Neuronal stem cell (in vitro differentiated cells): ENCODE measurements around the gene ADPRHL1.

Source experiments
- DNase-seq: peaks from one replicate; pipeline ENCODE4 v3.0.0-alpha.2; 2013; ENCODE audit warnings: low spot score
- H2AFZ ChIP-seq: one replicate; pipeline ENCODE4 v1.6.1; 2013; ENCODE audit warnings: mild to moderate bottlenecking, low read length, inconsistent platforms
- H2AK5ac ChIP-seq: 2 replicates; pipeline ENCODE4 v1.6.1; 2013; ENCODE audit warnings: low read depth, mild to moderate bottlenecking, inconsistent platforms, low read length, moderate library complexity, mixed read lengths
- H2BK120ac ChIP-seq: 2 replicates; pipeline ENCODE4 v1.6.1; 2013; ENCODE audit warnings: low read depth, mild to moderate bottlenecking, inconsistent platforms, low read length, moderate library complexity, mixed read lengths
- H2BK12ac ChIP-seq: one replicate; pipeline ENCODE4 v1.6.1; 2013; ENCODE audit warnings: low read length, inconsistent platforms
- H2BK15ac ChIP-seq: 2 replicates; pipeline ENCODE4 v1.6.1; 2013; ENCODE audit warnings: mild to moderate bottlenecking, low read length, inconsistent platforms, mixed read lengths
- H2BK5ac ChIP-seq: one replicate; pipeline ENCODE4 v1.6.1; 2013; ENCODE audit warnings: inconsistent platforms, mild to moderate bottlenecking, low read length, moderate library complexity
- H3K14ac ChIP-seq: one replicate; pipeline ENCODE4 v1.6.1; 2013; ENCODE audit warnings: low read length, inconsistent platforms
- H3K18ac ChIP-seq: 2 replicates; pipeline ENCODE4 v1.6.1; 2013; ENCODE audit warnings: low read length, inconsistent platforms
- H3K23ac ChIP-seq: 2 replicates; pipeline ENCODE4 v1.6.1; 2013; ENCODE audit warnings: low read depth, mild to moderate bottlenecking, mixed read lengths, low read length, inconsistent platforms; ENCODE audit not compliant: poor library complexity
- H3K27ac ChIP-seq: replicated peaks from 3 replicates; pipeline ENCODE4 v1.5.1; 2013; ENCODE audit warnings: low read length, inconsistent platforms
- H3K27me3 ChIP-seq, 3 experiments: 2 replicates each; pipeline ENCODE4 v1.6.1; 2013; ENCODE audit warnings: low read length in 3 of 3, mild to moderate bottlenecking in 2 of 3, inconsistent platforms in 1 of 3, low read depth in 1 of 3, mixed read lengths in 1 of 3, moderate library complexity in 1 of 3; ENCODE audit not compliant: control insufficient read depth in 3 of 3, insufficient read depth in 3 of 3
- H3K36me3 ChIP-seq, 2 donors: replicated peaks in 1 of 2; 2 replicates each; pipeline ENCODE4 v1.6.1; 2013; ENCODE audit warnings: low read length in 2 of 2; ENCODE audit not compliant: control insufficient read depth in 2 of 2, insufficient read depth in 2 of 2
- H3K4ac ChIP-seq: 2 replicates; pipeline ENCODE4 v1.6.1; 2013; ENCODE audit warnings: inconsistent platforms, mild to moderate bottlenecking, low read length, moderate library complexity
- H3K4me1 ChIP-seq, 2 donors: 1 replicate in 1 of 2; 2 replicates in 1 of 2; pipeline ENCODE4 v1.6.1; 2013; ENCODE audit warnings: low read length in 2 of 2, low read depth in 1 of 2; ENCODE audit not compliant: control insufficient read depth in 2 of 2, insufficient read depth in 1 of 2
- H3K4me2 ChIP-seq: one replicate; pipeline ENCODE4 v1.6.1; 2013; ENCODE audit warnings: mild to moderate bottlenecking, low read length, inconsistent platforms; ENCODE audit not compliant: insufficient read depth, poor library complexity, severe bottlenecking
- H3K4me3 ChIP-seq, 2 donors: 2 replicates each; pipeline ENCODE4 v1.5.1; 2013; ENCODE audit warnings: low read length in 2 of 2, mild to moderate bottlenecking in 2 of 2, inconsistent platforms in 1 of 2, moderate library complexity in 1 of 2
- H3K79me1 ChIP-seq: one replicate; pipeline ENCODE4 v1.6.1; 2013; ENCODE audit warnings: low read depth, mild to moderate bottlenecking, inconsistent platforms, low read length, moderate library complexity
- H3K9ac ChIP-seq: one replicate; pipeline ENCODE4 v1.6.1; 2013; ENCODE audit warnings: mild to moderate bottlenecking, low read depth, low read length, inconsistent platforms; ENCODE audit not compliant: poor library complexity
- H3K9me3 ChIP-seq, 2 donors: replicated peaks in 1 of 2; 2 replicates each; pipeline versions ENCODE3 to v1.6.1; 2013; ENCODE audit warnings: low read length in 2 of 2, mild to moderate bottlenecking in 2 of 2, inconsistent platforms in 1 of 2, low read depth in 1 of 2, mixed read lengths in 1 of 2, moderate library complexity in 1 of 2; ENCODE audit not compliant: control insufficient read depth in 2 of 2, insufficient read depth in 1 of 2
- H4K8ac ChIP-seq: one replicate; pipeline ENCODE4 v1.6.1; 2013; ENCODE audit warnings: low read depth, mild to moderate bottlenecking, inconsistent platforms, low read length, moderate library complexity
- H4K91ac ChIP-seq: one replicate; pipeline ENCODE4 v1.6.1; 2013; ENCODE audit warnings: low read length, low read depth, mild to moderate bottlenecking, inconsistent platforms; ENCODE audit not compliant: poor library complexity
- WGBS, 2 donors: extraction: QIAGEN DNeasy Blood & Tissue Kit; methylation state at CpG; one replicate each; pipeline ENCODE4 v1.1.7; 2013; ENCODE audit warnings: missing lambda C conversion rate in 2 of 2, mixed read lengths in 1 of 2; ENCODE audit not compliant: insufficient read length in 2 of 2, insufficient replicate concordance in 1 of 2; ENCODE audit errors: extremely low coverage in 2 of 2; 5-methylcytosine and 5-hydroxymethylcytosine counted together

Gene ADPRHL1

DNA sequence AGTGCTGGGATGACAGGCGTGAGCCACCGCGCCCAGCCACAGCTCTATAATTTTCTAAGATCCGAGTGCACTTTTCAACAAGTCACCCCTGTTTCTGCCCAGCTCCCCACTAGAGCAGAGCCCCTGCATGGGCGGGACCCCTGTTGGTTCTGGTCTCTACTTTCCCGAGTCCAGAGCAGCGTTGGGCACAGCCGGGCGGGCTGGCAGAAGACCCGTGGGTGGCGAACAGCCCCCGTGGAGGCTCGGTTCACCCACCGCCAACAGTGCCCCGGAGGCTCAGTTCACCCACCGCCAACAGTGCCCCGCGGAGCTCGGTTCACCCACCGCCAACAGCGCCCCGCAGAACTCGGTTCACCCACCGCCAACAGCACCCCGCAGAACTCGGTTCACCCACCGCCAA, 40.8 kb downstream of the ADPRHL1 start:
- peaks cover 0 to 2% of the 10 kb centered on the region in 2 donors for H3K9me3 ChIP-seq
- no peak overlapping the region for H4K91ac ChIP-seq
- no peak overlapping the region for H3K14ac ChIP-seq
- no peak overlapping the region for H2BK5ac ChIP-seq
- H3K18ac ChIP-seq: no peak overlapping the region
- WGBS, 2 donors: no CpG with 5 or more reads among the region's 27 CpGs
- H3K4me3 ChIP-seq: no peak overlapping the region
- no peak overlapping the region for H3K23ac ChIP-seq
- no peak overlapping the region for H3K4ac ChIP-seq
- no peak overlapping the region for H2AFZ ChIP-seq
- peaks cover 4 to 6% of the 10 kb centered on the region in 2 donors for H3K4me1 ChIP-seq
- no peak overlapping the region for H4K8ac ChIP-seq
- H3K9ac ChIP-seq: no peak overlapping the region
- H3K4me2 ChIP-seq: no peak overlapping the region
- no peak overlapping the region for H2BK120ac ChIP-seq
- H3K79me1 ChIP-seq: no peaks in the 10 kb centered on the region
- H3K27me3 ChIP-seq: no peaks in the 10 kb centered on the region
- no peak overlapping the region for H2AK5ac ChIP-seq
- H3K27ac ChIP-seq: no peak overlapping the region
- no peak overlapping the region for H2BK12ac ChIP-seq
- H2BK15ac ChIP-seq: no peak overlapping the region
- no peak for DNase-seq
- no peaks in the 10 kb centered on the region for H3K36me3 ChIP-seq

DNA sequence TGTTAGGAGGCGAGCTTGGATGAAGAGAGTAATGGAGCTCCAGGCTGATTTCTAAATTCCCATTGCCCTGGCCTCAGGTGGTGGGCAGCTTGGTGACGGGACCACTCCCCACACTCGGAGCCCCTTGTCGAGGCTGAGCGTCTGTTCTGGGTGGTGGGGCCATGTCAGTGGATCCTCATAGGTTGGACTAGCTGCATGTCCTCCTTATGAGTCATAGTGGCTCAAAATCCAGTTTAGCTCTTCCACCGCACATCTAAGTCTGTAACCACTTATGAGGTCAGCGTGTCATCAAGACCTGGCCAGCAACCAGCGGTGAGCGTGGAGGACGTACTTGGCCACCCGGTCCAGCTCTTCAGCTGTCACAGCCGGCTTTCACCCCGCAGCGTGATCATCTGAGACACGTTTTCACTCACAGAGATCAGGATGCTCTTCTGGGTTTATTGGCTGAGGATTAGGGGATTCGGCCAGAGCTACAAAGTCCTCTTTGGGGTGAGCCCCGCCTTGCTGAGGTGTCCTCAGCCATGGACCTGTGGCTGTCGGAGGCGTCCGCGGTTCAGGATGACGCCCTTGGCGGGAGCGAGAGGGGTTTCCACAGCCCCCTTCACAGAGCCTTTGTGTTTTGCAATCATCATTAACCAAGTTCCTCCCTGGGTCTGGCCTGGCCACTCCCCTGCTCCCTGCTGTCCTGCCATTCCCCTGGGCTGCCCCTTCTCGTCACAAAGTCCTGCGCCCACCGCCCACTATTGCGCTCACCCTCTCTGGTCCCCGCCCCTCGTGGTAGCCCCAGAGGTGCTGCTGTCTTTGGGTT, 41.9 kb downstream of the ADPRHL1 start:
- Histone ChIP-seq H3K27ac (no peak overlapping the region), H2BK15ac (peak overlapping the region; percentile 19), H2BK120ac (no peak overlapping the region), H3K9ac (no peak overlapping the region), H3K18ac (peak overlapping the region; percentile 29), H2BK12ac (no peak overlapping the region), H3K4me2 (no peak overlapping the region), H3K4me1 (peaks cover 0 to 4% of the 10 kb centered on the region in 2 donors), H3K27me3 (no peaks in the 10 kb centered on the region), H3K14ac (no peak overlapping the region), H3K9me3 (peaks cover 0 to 2% of the 10 kb centered on the region in 2 donors), H3K23ac (no peak overlapping the region), H3K4ac (no peak overlapping the region), H4K91ac (no peak overlapping the region), H4K8ac (no peak overlapping the region), H2BK5ac (peak overlapping the region; percentile 62), H3K79me1 (no peaks in the 10 kb centered on the region), H3K36me3 (no peaks in the 10 kb centered on the region), H2AK5ac (no peak overlapping the region), H2AFZ (no peak overlapping the region), H3K4me3 (no peak overlapping the region)
- no CpG with 5 or more reads among the region's 30 CpGs for WGBS, 2 donors
- no peak for DNase-seq

DNA sequence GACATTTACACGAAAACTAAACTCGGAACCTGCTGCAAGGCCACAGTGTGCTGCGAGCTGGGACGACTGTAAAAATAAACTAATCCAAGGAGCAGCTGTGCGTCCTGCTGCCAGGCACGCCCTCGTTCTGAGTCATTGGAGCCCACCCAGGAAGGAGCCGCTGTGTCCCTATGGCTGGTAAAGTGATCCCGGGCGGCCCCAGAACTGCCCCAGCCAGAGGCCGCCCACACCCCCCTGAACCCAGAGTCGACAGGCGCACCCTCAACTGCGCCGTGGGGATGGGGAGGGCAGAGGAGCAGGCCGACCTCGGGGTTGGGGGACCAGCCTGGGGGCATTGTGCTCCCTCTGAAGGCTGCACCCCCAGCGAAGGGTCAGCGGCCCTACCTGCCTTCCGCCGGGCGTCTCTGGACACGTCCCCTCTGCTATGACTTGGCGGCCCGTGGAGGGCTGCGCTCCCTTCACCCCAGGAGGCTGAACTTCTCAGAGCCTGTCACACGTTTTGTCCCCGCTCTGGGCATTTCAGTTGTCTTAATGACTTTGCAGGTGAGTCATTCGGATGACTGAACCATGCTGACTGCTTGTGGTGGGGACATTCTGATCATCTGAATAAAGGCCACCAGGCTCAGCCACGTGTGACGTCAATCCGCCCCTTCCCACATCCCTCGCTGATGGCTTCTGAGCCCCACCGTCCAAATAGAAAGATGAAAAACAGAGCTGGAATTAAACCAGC, 42.7 kb downstream of the ADPRHL1 start:
- Histone ChIP-seq H3K18ac (peak overlapping the region; percentile 48), H3K4me1 (peaks cover 0 to 5% of the 10 kb centered on the region in 2 donors), H2BK120ac (no peak overlapping the region), H3K36me3 (no peaks in the 10 kb centered on the region), H2AFZ (no peak overlapping the region), H2BK12ac (no peak overlapping the region), H3K4ac (no peak overlapping the region), H3K9me3 (peaks cover 0 to 2% of the 10 kb centered on the region in 2 donors), H4K91ac (no peak overlapping the region), H2BK5ac (peak overlapping the region; percentile 75), H2BK15ac (peak overlapping the region; percentile 37), H3K14ac (no peak overlapping the region), H3K79me1 (no peaks in the 10 kb centered on the region), H2AK5ac (peak overlapping the region; percentile 63), H3K23ac (no peak overlapping the region), H4K8ac (no peak overlapping the region), H3K4me3 (no peak overlapping the region), H3K9ac (no peak overlapping the region), H3K4me2 (no peak overlapping the region), H3K27me3 (no peaks in the 10 kb centered on the region), H3K27ac (no peak overlapping the region)
- DNase-seq: no peak
- WGBS, 2 donors: no CpG with 5 or more reads among the region's 34 CpGs

DNA sequence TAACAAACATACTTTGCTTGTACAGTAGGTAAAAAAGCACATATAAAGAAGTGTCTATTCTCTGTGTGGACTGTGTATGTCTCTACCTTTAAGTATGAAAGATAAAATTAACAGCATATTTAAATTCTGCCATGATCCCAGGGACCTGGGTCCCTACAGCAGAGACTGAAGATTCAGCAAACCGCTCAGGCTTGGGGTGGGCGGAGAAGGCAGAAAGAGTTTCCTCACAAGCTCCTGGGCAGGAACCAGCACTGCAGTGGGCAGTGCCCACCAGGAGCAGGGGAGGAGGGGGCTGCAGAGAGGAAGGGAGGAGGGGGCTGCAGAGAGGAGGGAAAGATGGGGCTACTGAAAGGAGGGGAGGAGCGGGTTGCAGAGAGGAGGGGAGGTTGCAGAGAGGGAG, 44.7 kb downstream of the ADPRHL1 start:
- H4K91ac ChIP-seq: no peak overlapping the region
- no peak for DNase-seq
- H3K18ac ChIP-seq: no peak overlapping the region
- peaks cover 4% of the 10 kb centered on the region for H3K79me1 ChIP-seq
- no peaks in the 10 kb centered on the region for H3K27me3 ChIP-seq
- no peak overlapping the region for H2AK5ac ChIP-seq
- peaks cover 0 to 5% of the 10 kb centered on the region in 2 donors for H3K4me1 ChIP-seq
- H3K4ac ChIP-seq: no peak overlapping the region
- H3K14ac ChIP-seq: no peak overlapping the region
- no peak overlapping the region for H2BK120ac ChIP-seq
- no peak overlapping the region for H2BK5ac ChIP-seq
- no peak overlapping the region for H2BK15ac ChIP-seq
- no CpG with 5 or more reads among the region's 3 CpGs for WGBS, 2 donors
- H3K9ac ChIP-seq: peak overlapping the region; percentile 60
- no peak overlapping the region for H2AFZ ChIP-seq
- peaks cover 0 to 2% of the 10 kb centered on the region in 2 donors for H3K9me3 ChIP-seq
- H3K4me3 ChIP-seq: no peak overlapping the region
- H3K23ac ChIP-seq: no peak overlapping the region
- H3K36me3 ChIP-seq: no peaks in the 10 kb centered on the region
- no peak overlapping the region for H4K8ac ChIP-seq
- H3K27ac ChIP-seq: no peak overlapping the region
- no peak overlapping the region for H2BK12ac ChIP-seq
- no peak overlapping the region for H3K4me2 ChIP-seq
